HCT116 (cell line): Measurements from ENCODE around the gene ADARB1. TPM values are rescaled to one million over a fixed set of nuclear protein-coding genes. Genes with fewer than 3 reads are reported as not detected.

ENCODE experiments used
- ATAC-seq: fragments of 200-7000 bp; cut with Tn5 transposase; 2 replicates; pipeline ENCODE4 v1.9.1; 2020; ENCODE audit warnings: mild to moderate bottlenecking, moderate library complexity
- BruUV-seq: library from RNA; stranded (reverse); fragments of 400-500 nt; replicated peaks from 2 replicates; lab custom pipeline; 2021; lab: Mats Ljungman, UMichigan
- CTCF ChIA-PET: fragments of 300-600 bp; sonication (Branson Sonifier 250); formaldehyde crosslinking; loops from one replicate; lab custom pipeline; 2021; ENCODE audit warnings: antibody characterized with exemption; lab: Charles Lee
- POLR2A ChIA-PET: fragments of 300-600, 350-600 bp; sonication (Branson Sonifier 250); formaldehyde crosslinking; loops from one replicate; lab custom pipeline; 2021; ENCODE audit warnings: antibody characterized with exemption; lab: Charles Lee
- RAD21 ChIA-PET, 2 experiments: fragments of 300-600 bp; sonication (Branson Sonifier 250); formaldehyde crosslinking; loops; one replicate each; lab custom pipeline; 2023; ENCODE audit warnings: low total read pairs in 2 of 2; ENCODE audit not compliant: uncharacterized antibody in 2 of 2, unreplicated experiment in 2 of 2, low non-redundant PET in 1 of 2; lab: Charles Lee
- DNase-seq: peaks from one replicate; pipeline ENCODE4 v3.0.0-alpha.2; 2010; ENCODE audit warnings: low read depth, low spot score
- H2AFZ ChIP-seq: fragments of 200-600 bp; shearing (Covaris generic), sonication (generic); 2 replicates; pipeline ENCODE4 v1.6.1; 2017; ENCODE audit warnings: low read depth, mixed run types, mixed read lengths, antibody characterized with exemption, low read length; ENCODE audit not compliant: poor library complexity, severe bottlenecking
- H3K27ac ChIP-seq: 2 replicates; pipeline ENCODE4 v1.5.1; 2012; ENCODE audit warnings: low read depth, low read length
- H3K27me3 ChIP-seq: fragments of 200-600 bp; sonication (generic); 2 replicates; pipeline ENCODE4 v1.6.1; 2016; ENCODE audit warnings: mixed run types, low read length, mixed read lengths; ENCODE audit not compliant: insufficient read depth
- H3K36me3 ChIP-seq, 2 experiments: fragments of 200-500 bp in 1 of 2; fragments of 200-600 bp in 1 of 2; sonication (Bioruptor generic) in 1 of 2; sonication (generic) in 1 of 2; 2 replicates each; pipeline versions ENCODE4 v1.5.1 to v1.6.1; 2014 to 2016; ENCODE audit warnings: low read length in 2 of 2, inconsistent platforms in 1 of 2, mixed read lengths in 1 of 2, mixed run types in 1 of 2; ENCODE audit not compliant: insufficient read depth in 2 of 2, control insufficient read depth in 1 of 2
- H3K4me1 ChIP-seq, 2 experiments: fragments of 200-600 bp in 1 of 2; sonication (generic) in 1 of 2; 2 replicates each; pipeline versions ENCODE4 v1.5.1 to v1.6.1; 2012 to 2017; ENCODE audit warnings: low read length in 2 of 2, inconsistent platforms in 1 of 2, mild to moderate bottlenecking in 1 of 2, mixed read lengths in 1 of 2, mixed run types in 1 of 2, moderate library complexity in 1 of 2; ENCODE audit not compliant: insufficient read depth in 2 of 2, control insufficient read depth in 1 of 2
- H3K4me2 ChIP-seq: fragments of 200-600 bp; sonication (generic); 2 replicates; pipeline ENCODE4 v1.6.1; 2017; ENCODE audit warnings: mixed run types, low read length, mixed read lengths
- H3K4me3 ChIP-seq, 2 experiments: fragments of 200-600 bp in 1 of 2; sonication (generic) in 1 of 2; replicated peaks in 1 of 2; 2 replicates each; pipeline ENCODE4 v1.5.1; 2011 to 2016; ENCODE audit warnings: low read length in 2 of 2, control low read depth in 1 of 2, low read depth in 1 of 2, mild to moderate bottlenecking in 1 of 2, mixed read lengths in 1 of 2, mixed run types in 1 of 2
- H3K79me2 ChIP-seq: fragments of 200-600 bp; sonication (generic); 2 replicates; pipeline ENCODE4 v1.6.1; 2017; ENCODE audit warnings: mild to moderate bottlenecking, mixed run types, low read length, moderate library complexity, mixed read lengths; ENCODE audit not compliant: insufficient read depth
- H3K9ac ChIP-seq: fragments of 200-600 bp; sonication (generic); 2 replicates; pipeline ENCODE4 v1.6.1; 2016; ENCODE audit warnings: low read length, mixed read lengths
- H3K9me2 ChIP-seq: fragments of 200-600 bp; sonication (generic), shearing (Covaris generic); 2 replicates; pipeline ENCODE4 v1.6.1; 2017; ENCODE audit warnings: mixed run types, mild to moderate bottlenecking, moderate library complexity; ENCODE audit not compliant: insufficient read depth
- H3K9me3 ChIP-seq, 2 experiments: fragments of 200-500 bp in 1 of 2; fragments of 200-600 bp in 1 of 2; sonication (Bioruptor generic) in 1 of 2; sonication (generic) in 1 of 2; 2 replicates each; pipeline ENCODE4 v1.6.1; 2014 to 2017; ENCODE audit warnings: low read length in 2 of 2, mixed read lengths in 2 of 2, inconsistent platforms in 1 of 2, low read depth in 1 of 2, mild to moderate bottlenecking in 1 of 2, mixed run types in 1 of 2, moderate library complexity in 1 of 2; ENCODE audit not compliant: control insufficient read depth in 1 of 2, insufficient read depth in 1 of 2
- H4K20me1 ChIP-seq: fragments of 200-600 bp; sonication (generic), shearing (Covaris generic); 2 replicates; pipeline ENCODE4 v1.6.1; 2017; ENCODE audit warnings: mixed run types, mild to moderate bottlenecking, moderate library complexity; ENCODE audit not compliant: insufficient read depth
- CBX3 ChIP-seq: IDR thresholded peaks from 2 replicates; pipeline ENCODE4 v1.6.1; 2012; ENCODE audit warnings: low read depth
- ELF1 ChIP-seq: IDR thresholded peaks from 2 replicates; pipeline ENCODE4 v1.6.1; 2012; ENCODE audit warnings: low read depth, borderline replicate concordance
- EZH2 ChIP-seq: fragments of 200-600 bp; sonication (generic); IDR thresholded peaks from 2 replicates; pipeline ENCODE4 v1.6.1; 2017; ENCODE audit warnings: antibody characterized with exemption, mixed run types
- MAX ChIP-seq: IDR thresholded peaks from 2 replicates; pipeline ENCODE4 v1.6.1; 2012
- SP1 ChIP-seq: IDR thresholded peaks from 2 replicates; pipeline ENCODE4 v1.6.1; 2012; ENCODE audit warnings: low read depth
- ZBTB33 ChIP-seq: IDR thresholded peaks from 2 replicates; pipeline ENCODE4 v1.6.1; 2011; ENCODE audit warnings: mild to moderate bottlenecking, low read length, moderate library complexity; ENCODE audit not compliant: insufficient replicate concordance; ENCODE audit errors: extremely low read depth
- ZFX ChIP-seq: fragments of 450-650 bp; IDR thresholded peaks from 2 replicates; pipeline ENCODE4 v1.6.1; 2017
- ZNF274 ChIP-seq: fragments of 200-500 bp; sonication (Bioruptor generic); IDR thresholded peaks from 2 replicates; pipeline ENCODE4 v1.6.1; 2014; ENCODE audit warnings: mild to moderate bottlenecking, low read depth, low read length, inconsistent platforms
- intact Hi-C: fragments of 100-400 bp; cut with micrococcal nuclease; formaldehyde crosslinking; loops from 2 replicates; pipeline ENCODE4 v1.10.0; 2022
- total RNA-seq: library from RNA; stranded (reverse); gene quantifications from one replicate; pipeline ENCODE4 v1.2.1, GENCODE V29; 2021; ENCODE audit not compliant: unreplicated experiment
- TF ChIP-seq, protein P1 (sequence below): IDR thresholded peaks from 2 replicates; pipeline ENCODE4 v1.6.1; 2012; ENCODE audit warnings: low read depth
- TF ChIP-seq, protein P2 (sequence below): IDR thresholded peaks from 2 replicates; pipeline ENCODE4 v1.6.1; 2012

ADARB1 gene
- total RNA-seq, 1 experiment from 2014 or later = 13.5 TPM

- TF ChIP-seq MAX = no peak
- TF ChIP-seq, protein P1, sequence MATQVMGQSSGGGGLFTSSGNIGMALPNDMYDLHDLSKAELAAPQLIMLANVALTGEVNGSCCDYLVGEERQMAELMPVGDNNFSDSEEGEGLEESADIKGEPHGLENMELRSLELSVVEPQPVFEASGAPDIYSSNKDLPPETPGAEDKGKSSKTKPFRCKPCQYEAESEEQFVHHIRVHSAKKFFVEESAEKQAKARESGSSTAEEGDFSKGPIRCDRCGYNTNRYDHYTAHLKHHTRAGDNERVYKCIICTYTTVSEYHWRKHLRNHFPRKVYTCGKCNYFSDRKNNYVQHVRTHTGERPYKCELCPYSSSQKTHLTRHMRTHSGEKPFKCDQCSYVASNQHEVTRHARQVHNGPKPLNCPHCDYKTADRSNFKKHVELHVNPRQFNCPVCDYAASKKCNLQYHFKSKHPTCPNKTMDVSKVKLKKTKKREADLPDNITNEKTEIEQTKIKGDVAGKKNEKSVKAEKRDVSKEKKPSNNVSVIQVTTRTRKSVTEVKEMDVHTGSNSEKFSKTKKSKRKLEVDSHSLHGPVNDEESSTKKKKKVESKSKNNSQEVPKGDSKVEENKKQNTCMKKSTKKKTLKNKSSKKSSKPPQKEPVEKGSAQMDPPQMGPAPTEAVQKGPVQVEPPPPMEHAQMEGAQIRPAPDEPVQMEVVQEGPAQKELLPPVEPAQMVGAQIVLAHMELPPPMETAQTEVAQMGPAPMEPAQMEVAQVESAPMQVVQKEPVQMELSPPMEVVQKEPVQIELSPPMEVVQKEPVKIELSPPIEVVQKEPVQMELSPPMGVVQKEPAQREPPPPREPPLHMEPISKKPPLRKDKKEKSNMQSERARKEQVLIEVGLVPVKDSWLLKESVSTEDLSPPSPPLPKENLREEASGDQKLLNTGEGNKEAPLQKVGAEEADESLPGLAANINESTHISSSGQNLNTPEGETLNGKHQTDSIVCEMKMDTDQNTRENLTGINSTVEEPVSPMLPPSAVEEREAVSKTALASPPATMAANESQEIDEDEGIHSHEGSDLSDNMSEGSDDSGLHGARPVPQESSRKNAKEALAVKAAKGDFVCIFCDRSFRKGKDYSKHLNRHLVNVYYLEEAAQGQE = no peak
Observed at GRCh38 chr21:45237401-45237800, 163.0 kb downstream of the ADARB1 start (continued).

DNA sequence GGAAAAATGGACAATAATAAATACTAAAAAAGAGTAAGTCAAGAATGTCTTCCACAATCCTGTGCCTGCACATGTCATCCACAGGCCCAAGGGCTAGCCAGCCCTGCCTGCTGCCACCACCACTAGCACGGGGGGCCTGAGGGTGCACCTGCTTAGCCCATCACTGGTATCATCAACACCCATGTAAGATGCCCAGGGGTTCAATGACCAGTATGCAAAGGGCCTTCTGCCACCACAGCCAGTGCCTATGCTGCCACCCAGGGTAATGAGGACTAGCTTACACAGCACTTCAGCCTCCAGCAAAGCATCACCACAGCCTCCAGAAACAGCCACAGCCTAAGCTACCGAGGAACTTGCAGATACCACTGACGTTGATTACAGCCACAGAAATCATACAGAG is 167.0 kb downstream of the ADARB1 start:
- CTCF ChIA-PET = no interaction called here
- peaks cover 0 to 11% of the 10 kb centered on the region in 2 experiments; a peak in 2 of 4 replicates for H3K9me3 ChIP-seq
- H3K4me2 ChIP-seq = no peak overlapping the region
- H2AFZ ChIP-seq = no peak overlapping the region
- DNase-seq (no peak), ATAC-seq (no peak)
- H3K27ac ChIP-seq = no peak overlapping the region
- H3K27me3 ChIP-seq = no peaks in the 10 kb centered on the region
- no TSS peak for BruUV-seq
- intact Hi-C loops = no loop called here
- no peaks in the 10 kb centered on the region for H4K20me1 ChIP-seq
- TF ChIP-seq EZH2 (no peak), ZFX (no peak), ELF1 (no peak), CBX3 (no peak), ZBTB33 (no peak), SP1 (no peak), ZNF274 (no peak), MAX (no peak)
- TF ChIP-seq, protein P2, sequence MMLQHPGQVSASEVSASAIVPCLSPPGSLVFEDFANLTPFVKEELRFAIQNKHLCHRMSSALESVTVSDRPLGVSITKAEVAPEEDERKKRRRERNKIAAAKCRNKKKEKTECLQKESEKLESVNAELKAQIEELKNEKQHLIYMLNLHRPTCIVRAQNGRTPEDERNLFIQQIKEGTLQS = no peak
- POLR2A ChIA-PET = no interaction called here
- no peaks in the 10 kb centered on the region for H3K79me2 ChIP-seq
- H3K9me2 ChIP-seq = no peaks in the 10 kb centered on the region
- RAD21 ChIA-PET = no interaction called here
- no peaks in the 10 kb centered on the region for H3K4me1 ChIP-seq
- no peak overlapping the region for H3K9ac ChIP-seq
- no peak overlapping the region for H3K4me3 ChIP-seq
- no peaks in the 10 kb centered on the region for H3K36me3 ChIP-seq
